HG03066 (cell line): ENCODE measurements around the gene NIPSNAP2.
"Not testable (repeated sequence)": the region's sequence is repeated elsewhere in the genome, so short reads cannot be mapped to it uniquely, and the experiment has no call there.

Experiments
- ATAC-seq: cut with Tn5 transposase; IDR thresholded peaks from one replicate; pipeline ENCODE4 v1.9.1; 2021; ENCODE audit warnings: low read depth; ENCODE audit not compliant: unreplicated experiment

The NIPSNAP2 gene

DNA sequence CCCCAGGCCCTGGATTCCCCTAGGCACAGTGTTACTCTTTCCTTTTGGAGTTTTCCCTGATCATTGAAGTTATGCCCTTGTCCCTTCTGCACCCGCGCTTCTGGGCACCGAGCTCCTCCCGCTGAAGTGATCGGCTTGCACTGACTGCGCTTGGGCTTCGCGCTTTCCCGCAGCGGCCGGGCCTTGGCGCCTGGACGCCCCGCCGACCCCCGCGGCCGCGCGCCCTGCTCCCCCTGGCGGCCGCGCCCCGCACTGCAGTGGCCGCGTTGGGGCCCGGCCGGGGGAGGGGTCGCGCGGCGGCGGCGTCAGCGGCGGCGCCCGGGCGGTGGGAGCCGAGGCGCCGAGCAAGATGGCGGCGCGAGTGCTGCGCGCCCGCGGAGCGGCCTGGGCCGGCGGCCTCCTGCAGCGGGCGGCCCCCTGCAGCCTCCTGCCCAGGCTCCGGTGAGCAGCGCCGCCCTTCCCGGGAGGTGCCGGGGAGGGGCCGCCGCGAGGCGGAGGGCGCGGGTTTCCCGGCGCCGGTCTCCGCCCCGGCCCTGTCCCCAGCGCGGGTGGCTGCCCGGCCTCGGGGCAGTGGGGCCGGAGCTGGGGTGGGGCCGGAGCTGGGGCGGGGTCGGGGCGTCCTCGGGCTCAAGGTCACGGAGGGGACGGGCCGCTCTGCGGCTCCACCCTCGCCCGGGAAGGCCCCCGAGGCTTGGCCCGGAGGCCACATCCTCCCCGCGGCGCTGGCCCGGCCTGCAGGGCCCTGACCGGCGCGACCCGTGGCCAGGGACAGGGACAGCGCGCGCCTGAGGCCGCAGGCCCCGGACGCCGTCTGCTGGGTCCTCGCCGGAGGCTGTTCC lies at the start of gene NIPSNAP2:
Gene NIPSNAP2 (plus strand): TSS at position 325 of the 839 bp plus-strand sequence. CDS start 25 bp downstream, at position 350.
- peak; percentile 74 for ATAC-seq

DNA sequence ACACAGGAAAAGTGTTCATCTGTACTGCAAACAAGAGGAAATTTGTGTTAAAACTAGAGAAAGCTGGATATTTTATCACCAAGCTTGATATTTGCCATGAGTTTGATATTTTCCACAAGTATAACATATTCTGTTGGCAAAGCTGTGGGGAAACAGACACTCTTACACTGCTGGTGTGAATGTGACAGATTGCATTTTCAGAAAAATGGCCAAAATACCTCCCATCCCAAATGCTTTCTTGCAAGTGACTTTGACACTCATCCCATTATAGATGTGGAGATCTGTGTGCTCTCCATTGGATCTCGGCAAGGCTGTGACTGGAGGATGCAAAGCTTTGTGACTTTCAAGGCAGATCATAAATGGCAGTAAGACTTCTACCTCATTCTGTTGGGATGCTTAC lies 46.6 kb upstream of the NIPSNAP2 start:
- no peak for ATAC-seq

DNA sequence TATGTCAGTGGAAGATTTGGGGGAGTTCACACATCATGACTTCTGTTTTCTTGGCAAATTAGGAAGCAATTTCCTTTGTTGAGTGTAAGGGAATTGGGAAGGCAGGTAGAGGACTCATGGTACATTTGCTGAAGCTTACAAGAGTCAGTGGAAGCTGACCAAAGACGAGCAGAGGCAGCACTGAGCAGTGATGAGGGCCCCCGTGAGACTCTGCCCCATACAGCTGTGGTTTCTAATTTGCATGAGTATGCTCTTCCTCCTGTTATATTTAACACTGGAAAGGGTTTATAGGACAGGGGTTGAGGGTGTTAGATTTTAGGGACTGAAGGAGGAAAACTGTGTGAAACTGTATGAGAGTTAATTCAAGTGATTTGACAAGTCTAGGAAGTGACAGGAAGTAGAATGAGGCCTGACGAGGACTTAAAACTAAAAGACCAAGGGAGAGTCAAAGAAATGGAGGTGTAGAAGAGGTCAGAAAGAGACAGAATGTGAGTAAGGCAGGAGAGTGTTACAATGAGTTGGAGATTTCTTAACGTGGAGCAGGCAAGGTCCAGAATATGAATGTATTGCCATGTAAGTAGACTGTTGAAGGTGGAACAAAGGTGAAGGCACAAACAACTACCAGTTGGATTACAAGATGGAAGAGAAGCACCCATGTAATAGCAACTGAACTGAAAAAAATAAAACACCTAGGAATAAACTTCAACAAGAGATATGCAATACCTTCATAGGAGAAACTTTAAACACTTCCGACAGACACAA lies 36.2 kb upstream of the NIPSNAP2 start:
- no peak for ATAC-seq

DNA sequence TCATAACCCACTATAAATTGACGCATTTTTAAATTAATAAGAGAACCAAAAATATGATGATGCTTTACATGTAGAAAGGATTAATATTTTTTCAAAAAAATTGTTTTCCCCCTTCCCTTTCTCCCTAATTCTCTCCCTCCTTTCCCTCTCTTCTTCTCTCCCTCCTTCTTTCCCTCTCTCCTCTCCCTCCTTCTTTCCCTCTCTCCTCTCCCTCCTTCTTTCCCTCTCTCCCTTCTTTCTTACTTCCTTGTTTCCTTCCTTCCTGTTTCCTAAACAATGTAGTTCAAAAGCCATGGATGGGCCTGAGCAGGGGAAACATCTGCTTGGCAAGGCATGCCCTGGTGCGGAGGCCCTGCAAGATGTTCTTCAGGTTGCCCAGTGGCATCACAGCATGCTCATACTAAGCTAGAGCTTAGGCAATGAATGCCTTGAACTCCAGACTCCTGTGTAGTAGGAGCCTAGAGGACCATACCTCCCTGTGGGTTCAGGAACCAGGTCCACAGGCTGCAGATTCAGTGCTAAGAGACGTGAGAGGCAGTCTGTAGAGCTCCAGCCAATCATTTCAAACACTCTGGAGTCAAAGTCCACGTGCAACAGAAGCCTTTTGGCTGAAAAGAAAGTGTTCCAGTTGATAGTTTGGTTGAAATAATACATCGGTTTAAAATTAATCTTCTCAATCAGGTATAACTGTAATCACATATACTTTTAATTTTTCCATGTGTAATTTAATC lies 32.8 kb upstream of the NIPSNAP2 start:
- ATAC-seq, result no peak

DNA sequence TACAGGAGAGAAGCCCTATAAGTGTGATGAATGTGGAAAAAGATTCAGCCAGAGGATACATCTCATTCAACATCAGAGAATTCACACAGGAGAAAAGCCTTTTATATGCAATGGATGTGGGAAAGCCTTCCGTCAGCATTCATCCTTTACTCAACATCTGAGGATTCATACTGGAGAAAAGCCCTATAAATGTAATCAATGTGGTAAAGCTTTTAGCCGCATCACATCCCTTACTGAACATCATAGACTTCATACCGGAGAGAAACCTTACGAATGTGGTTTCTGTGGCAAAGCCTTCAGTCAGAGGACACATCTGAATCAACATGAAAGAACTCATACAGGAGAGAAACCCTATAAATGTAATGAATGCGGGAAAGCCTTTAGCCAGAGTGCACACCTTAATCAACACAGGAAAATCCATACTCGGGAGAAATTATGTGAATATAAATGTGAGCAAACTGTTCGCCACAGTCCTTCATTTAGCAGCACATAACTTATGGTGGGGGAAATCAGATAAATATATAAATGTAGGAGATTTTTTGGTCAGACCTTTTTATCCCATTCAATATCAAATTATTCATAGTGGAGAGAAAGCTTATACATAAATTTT lies 24.8 kb upstream of the NIPSNAP2 start:
- no peak for ATAC-seq

DNA sequence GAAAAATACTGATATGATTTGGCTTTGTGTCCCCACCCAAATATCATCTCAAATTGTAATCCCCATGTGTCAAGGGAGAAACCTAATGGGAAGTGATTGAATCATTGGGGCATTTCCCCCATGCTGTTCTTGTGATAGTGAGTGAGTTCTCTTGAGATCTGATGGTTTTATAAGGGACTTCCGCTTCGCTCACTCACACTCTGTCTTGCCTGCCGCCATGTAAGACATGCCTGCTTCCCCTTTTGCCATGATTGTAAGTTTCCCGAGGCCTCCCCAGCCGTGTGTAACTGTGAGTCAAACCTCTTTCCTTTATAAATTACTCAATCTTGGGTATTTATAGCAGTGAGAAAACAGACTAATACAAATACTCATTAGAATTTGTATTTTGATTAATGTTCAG lies 17.8 kb upstream of the NIPSNAP2 start:
- no peak for ATAC-seq

DNA sequence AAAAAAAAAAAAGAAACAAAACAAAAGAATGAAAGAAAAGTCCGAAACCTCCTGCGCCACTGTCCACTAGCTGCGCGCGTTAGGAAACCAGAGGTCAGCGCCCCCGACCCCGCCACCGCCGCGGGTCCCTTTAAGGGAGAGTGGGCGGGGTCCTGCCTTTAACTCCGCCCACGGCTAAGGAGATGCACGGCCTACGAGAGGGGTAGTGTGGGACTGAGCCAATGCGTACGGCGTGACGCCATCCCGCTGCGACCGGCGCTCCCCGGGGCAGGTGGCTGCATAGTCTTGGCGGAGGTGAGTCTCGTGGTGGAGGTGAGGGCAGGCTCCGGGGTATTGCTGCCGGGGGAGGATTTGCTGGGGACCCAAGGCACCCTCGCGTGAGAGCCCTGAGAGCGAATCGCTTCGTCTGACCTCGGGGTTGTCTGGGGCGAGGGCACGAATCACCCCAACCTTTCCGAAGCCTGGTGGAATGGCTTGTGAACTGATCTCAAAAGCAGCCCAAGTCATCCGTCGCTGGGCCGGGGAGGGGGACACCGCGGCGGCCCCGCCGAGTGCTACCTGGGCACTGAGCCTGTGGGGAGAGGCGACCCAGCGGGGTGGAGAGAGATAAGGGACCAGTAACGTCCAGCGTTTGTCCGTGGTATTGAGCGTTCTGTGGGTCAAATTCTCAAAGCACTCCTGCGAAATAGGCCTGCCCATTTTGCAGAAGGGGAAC lies 12.6 kb upstream of the NIPSNAP2 start, which contains the start of gene MRPS17:
Gene MRPS17 (plus strand): TSS at position 241 of the 715 bp plus-strand sequence. CDS start 1,319 bp downstream, outside the sequence.
- ATAC-seq, result peak; percentile 100

DNA sequence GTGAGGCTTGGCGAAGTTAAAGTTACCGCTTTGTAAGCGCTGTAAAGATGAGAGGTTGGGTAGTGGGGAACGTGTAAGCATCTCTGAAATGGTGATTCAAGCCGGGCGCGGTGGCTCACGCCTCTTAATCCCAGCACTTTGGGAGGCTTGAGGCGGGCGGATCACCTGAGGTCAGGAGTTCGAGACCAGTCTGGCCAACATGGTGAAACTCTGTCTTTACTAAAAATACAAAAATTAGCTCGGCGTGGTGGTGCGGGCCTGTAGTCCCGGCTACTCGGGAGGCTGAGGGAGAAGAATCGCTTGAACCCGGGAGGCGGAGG lies 12.1 kb upstream of the NIPSNAP2 start:
- not testable (repeated sequence) for ATAC-seq

DNA sequence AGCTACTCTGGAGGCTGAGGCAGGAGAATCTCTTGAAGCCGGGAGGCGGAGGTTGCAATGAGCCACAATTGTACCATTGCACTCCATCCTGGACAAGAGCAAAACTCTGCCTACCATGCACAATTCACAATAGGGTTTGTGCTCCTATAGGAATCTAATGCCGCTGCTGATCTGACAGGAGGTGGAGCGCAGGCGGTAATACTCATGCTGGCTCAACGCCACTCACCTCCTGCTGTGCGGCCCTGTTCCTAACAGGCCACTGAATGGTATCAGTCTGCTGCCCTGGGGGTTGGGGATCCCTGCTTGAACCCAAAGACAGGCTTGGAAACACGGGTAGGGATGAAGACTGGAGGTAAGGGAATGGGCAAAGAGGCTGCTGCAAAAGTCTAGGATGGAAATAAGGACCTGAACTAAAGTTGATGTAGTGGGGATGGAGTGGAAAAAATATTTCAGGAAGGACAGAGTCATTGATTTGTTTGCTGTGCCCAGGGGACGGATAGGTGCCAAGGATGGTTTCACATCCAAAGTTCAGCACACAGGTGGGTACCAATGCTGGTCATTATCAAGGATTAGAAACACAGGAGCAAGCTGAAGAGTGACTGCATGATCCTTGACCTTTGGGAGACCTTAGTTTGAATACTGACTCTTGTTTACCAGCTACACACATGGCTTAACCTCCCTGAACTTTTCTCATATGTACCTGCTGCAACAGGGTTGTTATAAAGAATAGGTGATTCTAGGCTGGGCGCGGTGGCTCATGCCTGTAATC lies 10.5 kb upstream of the NIPSNAP2 start:
- ATAC-seq, result no peak

DNA sequence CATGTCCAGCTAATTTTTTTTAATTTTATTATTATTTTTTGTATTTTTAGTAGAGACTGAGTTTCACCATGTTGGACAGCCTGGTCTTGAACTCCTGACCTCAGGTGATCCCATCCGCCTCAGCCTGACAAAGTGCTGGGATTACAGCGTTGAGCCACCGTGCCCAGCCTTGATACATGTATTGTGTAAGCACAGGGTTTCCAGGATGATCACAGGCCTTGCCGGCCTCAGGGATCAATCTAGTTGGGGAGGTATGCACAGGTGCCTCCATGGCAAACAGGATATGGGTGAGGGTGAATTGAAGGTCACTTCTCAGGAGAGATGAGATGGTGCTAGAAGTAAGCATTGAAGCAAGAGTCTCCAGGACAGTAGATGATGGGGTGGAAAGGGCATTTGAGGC lies 7.2 kb upstream of the NIPSNAP2 start:
- no peak for ATAC-seq

DNA sequence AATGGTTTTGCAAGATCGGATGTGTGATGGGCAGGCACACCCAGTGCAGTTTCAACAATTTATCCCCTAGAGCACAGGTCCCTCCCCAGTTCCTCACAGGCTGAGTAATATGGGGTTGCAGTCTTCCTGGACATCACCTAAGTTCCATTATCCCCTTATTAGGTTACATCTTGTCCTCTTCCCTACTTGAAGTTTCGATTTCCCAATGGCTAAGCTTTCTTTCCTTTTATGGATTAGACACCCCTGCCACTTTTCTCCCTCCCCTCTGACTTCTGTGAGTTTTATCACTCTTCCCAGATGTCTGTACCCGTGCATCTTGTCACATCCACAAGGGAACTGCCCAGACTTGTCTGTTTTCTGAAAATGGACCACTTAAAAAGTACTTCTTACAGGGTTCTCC lies 2.4 kb upstream of the NIPSNAP2 start:
- no peak for ATAC-seq

DNA sequence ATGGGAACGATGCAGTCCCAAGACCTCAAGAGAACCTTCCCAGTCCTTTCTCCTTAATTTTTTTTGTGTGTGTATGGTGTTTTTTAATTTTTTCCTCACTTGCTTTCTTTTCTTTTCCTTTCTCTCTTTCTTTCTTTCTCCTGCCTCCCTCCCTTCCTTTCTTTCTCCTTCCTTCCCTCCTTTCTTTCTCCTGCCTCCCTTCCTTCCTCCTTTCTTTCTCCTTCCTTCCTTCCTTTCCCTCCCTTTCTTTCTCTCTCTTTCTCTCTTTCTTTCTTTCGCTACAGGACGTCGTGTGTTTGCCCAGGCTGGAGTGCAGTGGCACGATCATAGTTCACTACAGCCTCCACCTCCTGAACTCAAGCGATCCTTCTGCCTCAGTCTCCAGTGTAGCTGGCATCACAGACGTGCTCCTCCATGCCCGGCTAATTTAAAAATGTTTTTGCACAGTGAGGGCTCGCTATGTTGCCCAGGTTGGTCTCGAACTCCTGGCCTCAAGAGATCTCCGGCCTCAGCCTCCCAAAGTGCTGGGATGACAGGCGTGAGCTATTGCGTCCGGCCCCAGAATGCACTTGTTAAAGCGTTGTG lies 709 bp upstream of the NIPSNAP2 start:
- ATAC-seq, result no peak

DNA sequence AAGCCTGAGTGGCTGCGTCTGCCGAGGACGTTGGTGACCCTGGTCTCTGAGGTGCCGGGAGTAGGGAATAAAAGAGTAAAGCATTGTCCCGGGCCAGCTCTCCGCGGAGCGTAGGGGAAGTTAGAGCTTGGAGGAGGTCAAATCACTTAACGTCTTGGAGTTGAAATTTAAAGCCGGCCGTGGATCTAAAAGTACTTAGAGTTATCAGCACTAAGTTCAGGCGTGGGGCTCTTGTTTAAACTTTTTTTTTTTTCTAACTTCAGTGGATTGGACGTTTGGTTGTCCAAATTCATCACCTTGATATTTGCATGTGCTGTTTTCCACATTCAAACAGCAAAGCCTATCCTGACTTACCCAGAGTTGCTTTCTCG lies 700 bp downstream of the NIPSNAP2 start:
- ATAC-seq, result no peak

DNA sequence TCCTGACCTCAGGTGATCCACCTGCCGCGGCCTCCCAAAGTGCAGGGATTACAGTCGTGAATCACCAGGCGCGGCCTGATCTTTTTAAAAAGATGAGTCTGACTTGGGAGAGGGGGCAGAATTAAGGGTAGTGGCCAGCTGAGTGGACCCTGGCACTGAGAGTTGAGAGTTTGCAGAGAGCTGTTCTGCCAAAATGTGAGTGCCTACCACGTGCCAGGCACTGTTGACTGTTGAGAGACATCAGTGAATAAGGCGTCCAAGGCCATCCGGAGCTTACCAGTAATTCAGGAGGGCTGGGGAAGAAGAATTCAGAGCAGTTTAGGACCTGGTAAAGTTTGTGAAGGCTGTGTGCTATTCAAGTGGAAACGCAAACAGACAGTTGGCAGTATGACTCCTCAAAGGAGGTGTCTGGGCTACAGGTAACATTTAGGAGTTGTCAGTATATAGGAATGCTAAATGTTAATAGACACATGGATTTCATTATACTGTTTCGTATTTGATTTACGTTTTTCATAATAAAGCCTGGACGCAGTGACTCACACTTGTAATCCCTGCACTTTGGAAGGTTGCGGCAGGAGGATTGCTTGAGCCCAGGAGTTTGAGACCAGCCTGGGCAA lies 1.5 kb downstream of the NIPSNAP2 start:
- ATAC-seq, result no peak

DNA sequence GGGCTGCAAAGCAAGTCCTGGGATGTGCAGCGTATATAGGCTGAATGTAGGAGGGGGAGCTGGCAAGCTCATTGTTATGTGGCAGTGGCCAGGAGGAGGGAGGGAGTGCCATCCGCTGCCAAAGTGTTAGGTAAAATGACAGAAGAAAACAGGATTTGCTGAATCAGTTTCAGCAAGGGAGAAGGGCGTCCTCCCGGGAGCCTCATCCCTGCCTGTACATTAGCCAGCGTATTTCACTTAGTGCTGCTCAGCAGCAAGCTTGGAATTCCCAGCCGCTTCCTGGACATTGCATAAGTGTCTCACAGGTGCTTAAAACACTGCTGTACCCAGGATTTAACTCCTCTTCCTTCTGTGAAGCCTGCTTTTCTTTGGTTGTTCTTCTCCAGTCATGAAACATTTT lies 2.5 kb downstream of the NIPSNAP2 start:
- ATAC-seq, result no peak

DNA sequence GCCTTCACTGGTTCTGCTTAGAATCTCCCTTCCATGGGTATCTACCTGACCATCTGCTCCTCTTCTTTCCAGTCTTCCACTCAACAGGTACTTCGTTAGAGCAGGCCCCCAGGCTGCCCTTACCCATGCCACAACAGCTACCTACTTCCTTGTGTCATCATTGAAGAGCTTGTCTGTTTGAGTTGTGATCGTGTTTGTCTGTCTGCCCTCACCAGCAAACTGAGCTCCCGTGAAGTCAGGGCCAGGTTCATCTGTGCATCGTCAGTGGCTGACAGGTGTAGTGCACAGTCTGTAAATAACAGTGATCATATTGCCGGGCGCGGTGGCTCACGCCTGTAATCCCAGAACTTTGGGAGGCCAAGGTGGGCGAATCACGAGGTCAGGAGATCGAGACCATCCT lies 5.0 kb downstream of the NIPSNAP2 start:
- ATAC-seq, result no peak

DNA sequence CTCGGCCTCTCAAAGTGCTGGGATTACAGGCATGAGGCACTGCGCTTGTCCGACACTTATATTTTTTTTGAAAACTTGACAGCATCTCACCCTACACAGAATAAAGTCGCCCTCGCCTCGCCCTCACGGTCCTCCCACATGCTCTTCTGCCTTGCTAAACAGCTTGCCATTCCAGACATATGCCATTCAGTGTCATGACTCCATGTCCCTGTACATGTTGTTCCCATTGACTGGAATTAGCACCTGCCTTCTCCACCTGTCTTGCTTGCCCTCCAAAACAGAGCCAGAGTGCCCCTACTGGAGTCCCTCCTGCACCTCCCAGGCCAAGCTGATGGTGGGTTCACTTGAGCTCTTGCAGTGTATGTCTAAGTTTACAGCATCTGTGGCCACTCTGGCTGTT lies 6.2 kb downstream of the NIPSNAP2 start:
- ATAC-seq, result no peak

DNA sequence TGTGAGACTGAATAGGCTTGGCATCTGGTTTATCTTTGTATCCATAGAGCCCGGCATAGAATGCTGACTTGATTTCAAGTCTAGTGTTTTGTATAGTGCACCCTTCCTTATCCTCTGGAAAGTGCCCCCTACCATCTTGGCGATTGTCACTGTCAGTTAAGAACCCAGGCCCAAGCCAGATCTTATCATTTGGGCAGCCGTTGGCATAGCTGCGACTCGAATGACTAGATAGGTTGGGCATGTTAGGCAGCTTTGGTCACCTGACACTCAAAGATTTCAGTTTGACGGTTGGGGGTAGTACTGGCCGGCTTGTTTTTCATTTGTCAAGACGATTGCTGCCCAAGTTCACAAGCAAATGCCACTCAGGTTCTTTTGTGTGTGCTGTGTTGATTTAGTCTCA lies 6.6 kb downstream of the NIPSNAP2 start:
- no peak for ATAC-seq
